K562 (cell line): Measurements from ENCODE around the gene PRSS22. TPM values are rescaled to one million over a fixed set of nuclear protein-coding genes. Genes with fewer than 3 reads are reported as not detected.

Source experiments
- BRD9 ChIP-seq: fragments of 450-650 bp; IDR thresholded peaks from 2 replicates; pipeline ENCODE4 v1.6.1; 2018; ENCODE audit warnings: low read depth; ENCODE audit not compliant: partially characterized antibody
- CHD7 ChIP-seq: fragments of 200-600 bp; sonication (generic); IDR thresholded peaks from one replicate; pipeline ENCODE4 v1.6.1; 2012; ENCODE audit warnings: mild to moderate bottlenecking, low read depth, low read length, inconsistent platforms
- GATAD2A ChIP-seq: fragments of 450-650 bp; IDR thresholded peaks from 2 replicates; pipeline ENCODE4 v1.6.1; 2017
- MEF2D ChIP-seq: conservative IDR thresholded peaks from 2 replicates; pipeline ENCODE4 v1.6.1; 2016; ENCODE audit warnings: low read depth, missing genetic modification characterization, missing compliant biosample characterization
- MTA2 ChIP-seq: fragments of 450-650 bp; IDR thresholded peaks from 2 replicates; pipeline ENCODE4 v1.6.1; 2016; ENCODE audit warnings: low read depth
- SNRNP70 ChIP-seq: fragments of 200-400 bp; formaldehyde crosslinking; optimal IDR thresholded peaks from 2 replicates; pipeline ENCODE3; 2017; ENCODE audit warnings: low read depth, low read length
- ZNF696 ChIP-seq: fragments of 250-450 bp; sonication (Bioruptor Pico); conservative IDR thresholded peaks from 2 replicates; pipeline ENCODE4 v1.4.0; 2020; ENCODE audit warnings: mild to moderate bottlenecking, moderate library complexity
- ZNF707 ChIP-seq: fragments of 250-450 bp; sonication (Bioruptor Pico); conservative IDR thresholded peaks from 2 replicates; pipeline ENCODE4 v1.8.0; 2022; ENCODE audit warnings: inconsistent platforms, mild to moderate bottlenecking, moderate library complexity
- polyA plus RNA-seq, 8 experiments: library from polyadenylated mRNA; depleted of rRNA in 4 of 8; stranded (reverse) in 5 of 8; unstranded in 3 of 8; fragments of >200 nt; fragmentation: Nextera tagmentation in 2 of 8; fragmentation: Illumina TruSeq in 1 of 8; extraction: Ambion mirVana in 2 of 8; extraction: Trizol in 1 of 8; gene quantifications; 2 replicates each; pipeline versions ENCODE4 v1.2.1 to v1.2.3, GENCODE V29; 2011 to 2014; ENCODE audit warnings: inconsistent platforms in 1 of 8, missing spikeins in 1 of 8
- total RNA-seq, 7 experiments: library from RNA; depleted of rRNA in 6 of 7; stranded (reverse); fragments of >200 nt in 6 of 7; fragmentation: Illumina TruSeq in 2 of 7; extraction: Trizol in 2 of 7; gene quantifications; 2 replicates each; pipeline versions ENCODE4 v1.2.1 to v1.2.3, GENCODE V29; 2011 to 2021; ENCODE audit warnings: low replicate concordance in 1 of 7
- TF ChIP-seq, protein P1 (sequence below): fragments of 250-450 bp; sonication (Bioruptor Pico); IDR thresholded peaks from 2 replicates; pipeline ENCODE4 v1.8.0; 2022; ENCODE audit warnings: inconsistent platforms, mild to moderate bottlenecking, moderate library complexity, borderline replicate concordance
- TF ChIP-seq, protein P2 (sequence below): fragments of 450-650 bp; IDR thresholded peaks from 2 replicates; pipeline ENCODE4 v1.7.1; 2018; ENCODE audit warnings: mild to moderate bottlenecking, low read depth; ENCODE audit not compliant: partially characterized antibody

Gene PRSS22
- total and polyA plus RNA-seq, 9 of the 15 experiments (the other 6 are each of a cell fraction or from before 2014, with no cell fraction given) = 0.13 to 0.42 TPM; not detected in 7

DNA sequence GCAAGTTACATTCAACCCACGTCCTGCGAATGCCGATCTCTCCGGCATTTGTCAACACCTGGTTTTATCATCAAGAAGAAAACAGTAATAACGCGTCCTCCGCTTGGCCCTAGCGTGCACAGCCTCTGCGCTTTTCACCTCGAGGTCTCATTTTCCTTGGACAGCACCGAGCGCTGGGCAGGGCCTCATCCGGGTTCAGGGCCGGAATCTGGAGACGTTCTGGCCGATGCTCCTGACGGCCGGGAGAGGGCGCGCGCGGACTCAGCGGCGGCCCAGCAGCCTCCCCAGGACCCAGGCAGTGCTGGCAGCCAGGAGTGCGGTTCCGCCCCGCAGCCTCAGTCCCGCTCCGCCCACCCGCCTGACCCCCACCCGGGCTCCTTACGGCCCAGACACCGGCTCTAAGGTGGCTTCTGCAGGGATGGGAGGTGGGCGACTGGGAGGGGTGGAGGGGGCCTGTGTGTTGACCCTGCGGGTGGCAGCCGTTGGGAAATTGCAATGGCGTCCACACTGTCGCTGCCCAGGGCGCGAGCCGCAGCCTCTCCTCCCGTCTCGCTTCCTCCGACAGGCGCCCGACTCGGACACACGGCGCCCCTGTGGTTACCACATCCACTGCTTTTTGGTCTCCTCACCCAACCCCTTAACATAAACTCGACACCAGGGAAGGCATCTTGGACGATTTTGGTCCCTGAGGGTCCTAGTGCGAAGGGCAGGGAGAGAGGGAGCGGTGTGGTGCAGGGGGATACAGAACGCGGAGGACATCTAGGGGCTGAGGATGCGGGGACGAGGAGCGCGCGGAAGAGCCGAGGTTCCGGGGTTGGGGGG, 46.3 kb upstream of the PRSS22 start (continued):
- TF ChIP-seq, protein P1, sequence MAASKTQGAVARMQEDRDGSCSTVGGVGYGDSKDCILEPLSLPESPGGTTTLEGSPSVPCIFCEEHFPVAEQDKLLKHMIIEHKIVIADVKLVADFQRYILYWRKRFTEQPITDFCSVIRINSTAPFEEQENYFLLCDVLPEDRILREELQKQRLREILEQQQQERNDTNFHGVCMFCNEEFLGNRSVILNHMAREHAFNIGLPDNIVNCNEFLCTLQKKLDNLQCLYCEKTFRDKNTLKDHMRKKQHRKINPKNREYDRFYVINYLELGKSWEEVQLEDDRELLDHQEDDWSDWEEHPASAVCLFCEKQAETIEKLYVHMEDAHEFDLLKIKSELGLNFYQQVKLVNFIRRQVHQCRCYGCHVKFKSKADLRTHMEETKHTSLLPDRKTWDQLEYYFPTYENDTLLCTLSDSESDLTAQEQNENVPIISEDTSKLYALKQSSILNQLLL (CRISPR knock-in tag) = no peak
- TF ChIP-seq MTA2 = no peak
- no peak for TF ChIP-seq MEF2D (tag)
- TF ChIP-seq ZNF696 (CRISPR knock-in tag) = no peak
- no peak for TF ChIP-seq BRD9
- TF ChIP-seq SNRNP70 = no peak
- no peak for TF ChIP-seq ZNF707
- TF ChIP-seq, protein P2, sequence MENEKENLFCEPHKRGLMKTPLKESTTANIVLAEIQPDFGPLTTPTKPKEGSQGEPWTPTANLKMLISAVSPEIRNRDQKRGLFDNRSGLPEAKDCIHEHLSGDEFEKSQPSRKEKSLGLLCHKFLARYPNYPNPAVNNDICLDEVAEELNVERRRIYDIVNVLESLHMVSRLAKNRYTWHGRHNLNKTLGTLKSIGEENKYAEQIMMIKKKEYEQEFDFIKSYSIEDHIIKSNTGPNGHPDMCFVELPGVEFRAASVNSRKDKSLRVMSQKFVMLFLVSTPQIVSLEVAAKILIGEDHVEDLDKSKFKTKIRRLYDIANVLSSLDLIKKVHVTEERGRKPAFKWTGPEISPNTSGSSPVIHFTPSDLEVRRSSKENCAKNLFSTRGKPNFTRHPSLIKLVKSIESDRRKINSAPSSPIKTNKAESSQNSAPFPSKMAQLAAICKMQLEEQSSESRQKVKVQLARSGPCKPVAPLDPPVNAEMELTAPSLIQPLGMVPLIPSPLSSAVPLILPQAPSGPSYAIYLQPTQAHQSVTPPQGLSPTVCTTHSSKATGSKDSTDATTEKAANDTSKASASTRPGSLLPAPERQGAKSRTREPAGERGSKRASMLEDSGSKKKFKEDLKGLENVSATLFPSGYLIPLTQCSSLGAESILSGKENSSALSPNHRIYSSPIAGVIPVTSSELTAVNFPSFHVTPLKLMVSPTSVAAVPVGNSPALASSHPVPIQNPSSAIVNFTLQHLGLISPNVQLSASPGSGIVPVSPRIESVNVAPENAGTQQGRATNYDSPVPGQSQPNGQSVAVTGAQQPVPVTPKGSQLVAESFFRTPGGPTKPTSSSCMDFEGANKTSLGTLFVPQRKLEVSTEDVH = peak; percentile 36
- TF ChIP-seq CHD7 = no peak
- no peak; the same call in 1 of the 2 replicates for TF ChIP-seq GATAD2A
